ENCODE results near the gene CDC20.

The CDC20 gene

GRCh38 chr1:43358746-43359693 lies at the start of gene CDC20:
TSS of gene CDC20 (plus strand) at chr1:43358981. CDS start at chr1:43359216, 235 bp downstream.
- DNase-seq (ENCODE audit: low spot score) (peak; percentile 95), FAIRE-seq (peak; percentile 83)

- FAIRE-seq: no peak
- DNase-seq (ENCODE audit: low spot score): no peak
Measured at GRCh38 chr1:43309405-43310025, 49.3 kb upstream of the CDC20 start.

- DNase-seq (ENCODE audit: low spot score) (no peak), FAIRE-seq (no peak)
Measured at GRCh38 chr1:43311521-43311920, 47.3 kb upstream of the CDC20 start.

GRCh38 chr1:43312212-43312623 lies 46.6 kb upstream of the CDC20 start:
- FAIRE-seq (no peak), DNase-seq (ENCODE audit: low spot score) (no peak)

GRCh38 chr1:43312663-43313515 lies 45.9 kb upstream of the CDC20 start:
- no peak for FAIRE-seq

GRCh38 chr1:43313771-43314170 lies 45.0 kb upstream of the CDC20 start:
- no peak for FAIRE-seq

More at GRCh38 chr1:43312663-43313515, 45.9 kb upstream of the CDC20 start:
- DNase-seq (ENCODE audit: low spot score): no peak

GRCh38 chr1:43314233-43314632 lies 44.5 kb upstream of the CDC20 start:
- DNase-seq (ENCODE audit: low spot score) (no peak), FAIRE-seq (no peak)

More at GRCh38 chr1:43313771-43314170, 45.0 kb upstream of the CDC20 start:
- DNase-seq (ENCODE audit: low spot score): no peak

GRCh38 chr1:43315481-43315880 lies 43.3 kb upstream of the CDC20 start:
- DNase-seq (ENCODE audit: low spot score): no peak
- FAIRE-seq: no peak

GRCh38 chr1:43315963-43316737 lies 42.6 kb upstream of the CDC20 start:
- FAIRE-seq: no peak
- no peak for DNase-seq (ENCODE audit: low spot score)

- no peak for FAIRE-seq
- no peak for DNase-seq (ENCODE audit: low spot score)
Measured at GRCh38 chr1:43316738-43317520, 41.9 kb upstream of the CDC20 start.

- no peak for FAIRE-seq
Measured at GRCh38 chr1:43317817-43318471, 40.8 kb upstream of the CDC20 start.

GRCh38 chr1:43318831-43319230 lies 40.0 kb upstream of the CDC20 start:
- no peak for DNase-seq (ENCODE audit: low spot score)
- no peak for FAIRE-seq

More at GRCh38 chr1:43317817-43318471, 40.8 kb upstream of the CDC20 start:
- DNase-seq (ENCODE audit: low spot score): no peak

GRCh38 chr1:43319288-43319687 lies 39.5 kb upstream of the CDC20 start:
- no peak for DNase-seq (ENCODE audit: low spot score)
- FAIRE-seq: no peak

- DNase-seq (ENCODE audit: low spot score) (no peak), FAIRE-seq (no peak)
Measured at GRCh38 chr1:43319766-43320165, 39.0 kb upstream of the CDC20 start.

- FAIRE-seq: no peak
Measured at GRCh38 chr1:43321331-43321891, 37.4 kb upstream of the CDC20 start.

GRCh38 chr1:43322506-43322905 lies 36.3 kb upstream of the CDC20 start:
- DNase-seq (ENCODE audit: low spot score) (no peak), FAIRE-seq (no peak)

More at GRCh38 chr1:43321331-43321891, 37.4 kb upstream of the CDC20 start:
- DNase-seq (ENCODE audit: low spot score): no peak

- DNase-seq (ENCODE audit: low spot score) (no peak), FAIRE-seq (no peak)
Measured at GRCh38 chr1:43324810-43325209, 34.0 kb upstream of the CDC20 start.

- no peak for FAIRE-seq
- no peak for DNase-seq (ENCODE audit: low spot score)
Measured at GRCh38 chr1:43325381-43325780, 33.4 kb upstream of the CDC20 start.

All from RCC 7860 (cell line).